HL-60 (cell line): Measurements from ENCODE around the gene ASCC2.

Experiments used
- DNase-seq, 2 experiments: peaks; one replicate each; pipeline ENCODE4 v3.0.0-alpha.2; 2010 to 2020; ENCODE audit warnings: low read depth in 1 of 2, low spot score in 1 of 2
- H3K27ac ChIP-seq: fragments of 250-450 bp; sonication (Bioruptor Pico); replicated peaks from 2 replicates; pipeline ENCODE4 v1.5.1; 2020; ENCODE audit warnings: mild to moderate bottlenecking, moderate library complexity
- H3K27me3 ChIP-seq: fragments of 250-450 bp; sonication (Bioruptor Pico); 2 replicates; pipeline ENCODE4 v1.5.1; 2021; ENCODE audit warnings: mild to moderate bottlenecking, moderate library complexity; ENCODE audit not compliant: insufficient read depth, poor library complexity, severe bottlenecking
- H3K4me3 ChIP-seq: replicated peaks from 2 replicates; pipeline ENCODE4 v1.5.1; 2011; ENCODE audit warnings: mild to moderate bottlenecking, control low read depth, low read length; ENCODE audit not compliant: insufficient read depth
- CTCF ChIP-seq: IDR thresholded peaks from one replicate; pipeline ENCODE4 v1.5.1; 2011; ENCODE audit warnings: low read length, control low read depth, inconsistent platforms; ENCODE audit not compliant: insufficient read depth
- GABPA ChIP-seq: IDR thresholded peaks from 2 replicates; pipeline ENCODE4 v1.6.1; 2012; ENCODE audit warnings: low read depth
- POLR2AphosphoS5 ChIP-seq: IDR thresholded peaks from 2 replicates; pipeline ENCODE4 v1.6.1; 2012; ENCODE audit warnings: low read depth
- SPI1 ChIP-seq: IDR thresholded peaks from 2 replicates; pipeline ENCODE4 v1.6.1; 2012; ENCODE audit warnings: low read depth, mild to moderate bottlenecking, borderline replicate concordance
- TF ChIP-seq, protein P1 (sequence below): IDR thresholded peaks from 2 replicates; pipeline ENCODE4 v1.6.1; 2012; ENCODE audit warnings: low read depth; ENCODE audit not compliant: insufficient replicate concordance

ASCC2 gene

DNA sequence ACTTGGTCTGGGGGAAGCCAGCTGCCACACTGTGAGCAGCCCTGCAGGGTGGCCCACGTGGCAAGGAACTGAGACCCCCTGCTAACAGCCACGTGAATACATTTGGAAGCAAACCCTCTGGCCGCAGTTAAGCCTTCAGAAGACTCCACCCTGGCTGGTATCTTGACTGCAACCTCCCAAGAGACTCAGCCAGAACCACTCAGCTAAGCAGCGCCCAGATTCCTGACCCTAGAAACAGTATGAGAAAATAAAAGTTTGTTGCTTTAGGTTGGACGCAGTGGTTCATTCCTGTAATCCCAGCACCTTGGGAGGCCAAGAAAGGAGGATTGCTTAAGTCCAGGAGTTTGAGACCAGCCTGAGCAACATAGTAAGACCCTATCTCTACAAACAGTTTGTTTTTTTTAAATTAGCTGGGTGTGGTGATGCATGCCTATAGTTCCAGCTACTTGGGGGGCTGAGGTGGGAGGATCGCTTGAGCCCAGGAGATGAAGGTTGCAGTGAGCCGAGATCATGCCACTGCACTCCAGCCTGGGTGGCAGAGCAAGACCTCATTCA lies 79.9 kb downstream of the ASCC2 start:
- Histone ChIP-seq H3K4me3 (no peak overlapping the region), H3K27me3 (no peaks in the 10 kb centered on the region), H3K27ac (no peak overlapping the region)
- TF ChIP-seq SPI1 (no peak), GABPA (no peak), CTCF (no peak), POLR2AphosphoS5 (no peak)
- TF ChIP-seq, protein P1, sequence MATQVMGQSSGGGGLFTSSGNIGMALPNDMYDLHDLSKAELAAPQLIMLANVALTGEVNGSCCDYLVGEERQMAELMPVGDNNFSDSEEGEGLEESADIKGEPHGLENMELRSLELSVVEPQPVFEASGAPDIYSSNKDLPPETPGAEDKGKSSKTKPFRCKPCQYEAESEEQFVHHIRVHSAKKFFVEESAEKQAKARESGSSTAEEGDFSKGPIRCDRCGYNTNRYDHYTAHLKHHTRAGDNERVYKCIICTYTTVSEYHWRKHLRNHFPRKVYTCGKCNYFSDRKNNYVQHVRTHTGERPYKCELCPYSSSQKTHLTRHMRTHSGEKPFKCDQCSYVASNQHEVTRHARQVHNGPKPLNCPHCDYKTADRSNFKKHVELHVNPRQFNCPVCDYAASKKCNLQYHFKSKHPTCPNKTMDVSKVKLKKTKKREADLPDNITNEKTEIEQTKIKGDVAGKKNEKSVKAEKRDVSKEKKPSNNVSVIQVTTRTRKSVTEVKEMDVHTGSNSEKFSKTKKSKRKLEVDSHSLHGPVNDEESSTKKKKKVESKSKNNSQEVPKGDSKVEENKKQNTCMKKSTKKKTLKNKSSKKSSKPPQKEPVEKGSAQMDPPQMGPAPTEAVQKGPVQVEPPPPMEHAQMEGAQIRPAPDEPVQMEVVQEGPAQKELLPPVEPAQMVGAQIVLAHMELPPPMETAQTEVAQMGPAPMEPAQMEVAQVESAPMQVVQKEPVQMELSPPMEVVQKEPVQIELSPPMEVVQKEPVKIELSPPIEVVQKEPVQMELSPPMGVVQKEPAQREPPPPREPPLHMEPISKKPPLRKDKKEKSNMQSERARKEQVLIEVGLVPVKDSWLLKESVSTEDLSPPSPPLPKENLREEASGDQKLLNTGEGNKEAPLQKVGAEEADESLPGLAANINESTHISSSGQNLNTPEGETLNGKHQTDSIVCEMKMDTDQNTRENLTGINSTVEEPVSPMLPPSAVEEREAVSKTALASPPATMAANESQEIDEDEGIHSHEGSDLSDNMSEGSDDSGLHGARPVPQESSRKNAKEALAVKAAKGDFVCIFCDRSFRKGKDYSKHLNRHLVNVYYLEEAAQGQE, result no peak
- DNase-seq, result no peak

- Histone ChIP-seq H3K27ac (no peak overlapping the region), H3K4me3 (no peak overlapping the region), H3K27me3 (no peaks in the 10 kb centered on the region)
- TF ChIP-seq, protein P1, result no peak
- TF ChIP-seq CTCF (no peak), POLR2AphosphoS5 (no peak), GABPA (no peak), SPI1 (no peak)
- no peak for DNase-seq
Measured at GRCh38 chr22:29757096-29757495, 81.0 kb downstream of the ASCC2 start.

- Histone ChIP-seq H3K27ac (no peak overlapping the region), H3K27me3 (no peaks in the 10 kb centered on the region), H3K4me3 (no peak overlapping the region)
- TF ChIP-seq, protein P1, result no peak
- TF ChIP-seq GABPA (no peak), SPI1 (no peak), POLR2AphosphoS5 (no peak), CTCF (no peak)
- DNase-seq, result no peak
Measured at GRCh38 chr22:29756341-29756740, 81.7 kb downstream of the ASCC2 start.
